ENCODE measurements around the gene SLC9C2. TPM values are rescaled to one million over a fixed set of nuclear protein-coding genes. Genes with fewer than 3 reads are reported as not detected.
"Not testable (repeated sequence)": the region's sequence is repeated elsewhere in the genome, so short reads cannot be mapped to it uniquely, and the experiment has no call there.

SLC9C2 gene
- total RNA-seq, 1 experiment from 2014 or later, result not detected

DNA sequence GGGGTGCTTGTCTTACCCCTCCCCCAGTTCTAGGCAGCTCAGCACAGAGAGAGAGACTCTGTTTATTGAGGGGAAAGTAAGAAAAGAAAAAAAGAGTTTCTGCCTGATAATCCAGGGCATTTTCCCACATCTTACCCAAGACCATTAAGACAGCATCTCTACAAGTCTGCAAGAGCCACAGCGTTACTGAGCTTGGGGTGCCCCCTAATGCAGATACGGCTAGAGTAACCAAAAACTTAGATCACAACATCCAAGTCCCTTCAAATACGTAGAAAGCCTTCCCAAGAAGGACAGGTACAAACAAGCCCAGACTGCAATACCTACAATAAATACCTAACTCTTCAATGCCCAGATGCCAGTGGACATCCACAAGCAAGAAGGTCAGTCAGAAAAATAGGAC, 26.0 kb upstream of the SLC9C2 start:
- H3K4me2 ChIP-seq, result no peak overlapping the region

DNA sequence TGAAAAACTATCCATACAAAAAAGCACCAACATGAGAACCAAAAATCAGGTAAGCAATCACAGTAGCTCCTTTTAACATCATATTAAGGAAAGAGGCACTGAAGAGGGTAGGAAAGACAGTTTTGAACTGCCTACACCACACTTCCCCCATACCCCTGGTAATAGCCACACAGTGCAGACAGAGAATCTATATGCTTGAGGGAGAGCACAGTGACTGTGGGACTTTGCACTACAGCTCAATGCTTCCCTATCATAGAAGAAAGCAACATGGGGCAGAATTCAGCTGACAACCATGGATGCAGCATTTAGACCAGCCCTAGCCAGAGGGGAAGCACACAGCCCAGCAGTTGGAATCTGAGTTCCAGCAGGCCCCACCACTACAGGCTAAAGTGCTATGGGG, 24.4 kb upstream of the SLC9C2 start:
- Histone ChIP-seq H3K79me2 (ENCODE audit: low read depth) (no peaks in the 10 kb centered on the region), H3K27me3 (ENCODE audit: insufficient read depth, low read depth) (no peaks in the 10 kb centered on the region), H3K27ac (no peak overlapping the region), H3K9me3 (ENCODE audit: insufficient read depth, low read depth) (no peaks in the 10 kb centered on the region), H3K36me3 (ENCODE audit: low read depth) (no peaks in the 10 kb centered on the region), H3K4me3 (no peak overlapping the region), H3K4me1 (replicated peaks; ENCODE audit: insufficient read depth) (no peaks in the 10 kb centered on the region), H3K9me2 (ENCODE audit: insufficient read depth) (no peaks in the 10 kb centered on the region), H3F3A (ENCODE audit: insufficient read depth, low read depth) (no peaks in the 10 kb centered on the region), H2AFZ (no peak overlapping the region), H4K20me1 (ENCODE audit: insufficient read depth) (no peaks in the 10 kb centered on the region), H3K4me2 (no peak overlapping the region)
- CTCF ChIA-PET, result no interaction called here
- no TSS peak for BruUV-seq (replicated peaks)
- DNase-seq, result no peak
- TF ChIP-seq, protein P1, sequence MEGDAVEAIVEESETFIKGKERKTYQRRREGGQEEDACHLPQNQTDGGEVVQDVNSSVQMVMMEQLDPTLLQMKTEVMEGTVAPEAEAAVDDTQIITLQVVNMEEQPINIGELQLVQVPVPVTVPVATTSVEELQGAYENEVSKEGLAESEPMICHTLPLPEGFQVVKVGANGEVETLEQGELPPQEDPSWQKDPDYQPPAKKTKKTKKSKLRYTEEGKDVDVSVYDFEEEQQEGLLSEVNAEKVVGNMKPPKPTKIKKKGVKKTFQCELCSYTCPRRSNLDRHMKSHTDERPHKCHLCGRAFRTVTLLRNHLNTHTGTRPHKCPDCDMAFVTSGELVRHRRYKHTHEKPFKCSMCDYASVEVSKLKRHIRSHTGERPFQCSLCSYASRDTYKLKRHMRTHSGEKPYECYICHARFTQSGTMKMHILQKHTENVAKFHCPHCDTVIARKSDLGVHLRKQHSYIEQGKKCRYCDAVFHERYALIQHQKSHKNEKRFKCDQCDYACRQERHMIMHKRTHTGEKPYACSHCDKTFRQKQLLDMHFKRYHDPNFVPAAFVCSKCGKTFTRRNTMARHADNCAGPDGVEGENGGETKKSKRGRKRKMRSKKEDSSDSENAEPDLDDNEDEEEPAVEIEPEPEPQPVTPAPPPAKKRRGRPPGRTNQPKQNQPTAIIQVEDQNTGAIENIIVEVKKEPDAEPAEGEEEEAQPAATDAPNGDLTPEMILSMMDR (conservative IDR thresholded peaks at IDR 0.05), result no peak
- POLR2A ChIA-PET (ENCODE audit: unreplicated experiment), result interaction anchor here (0.5 kb wide), 1 partner anchor 197 kb away, joined by 6 read pairs; no protein-coding TSS in a partner anchor
- intact Hi-C loops (cut with micrococcal nuclease; ENCODE audit: unreplicated experiment), result no loop called here

More for the DNA sequence above, 26.0 kb upstream of the SLC9C2 start:
- Histone ChIP-seq H3K27me3 (ENCODE audit: insufficient read depth, low read depth) (no peaks in the 10 kb centered on the region), H3K36me3 (ENCODE audit: low read depth) (no peaks in the 10 kb centered on the region), H3K9me2 (ENCODE audit: insufficient read depth) (no peaks in the 10 kb centered on the region), H3F3A (ENCODE audit: insufficient read depth, low read depth) (no peaks in the 10 kb centered on the region), H3K4me3 (no peak overlapping the region), H3K27ac (no peak overlapping the region), H3K79me2 (ENCODE audit: low read depth) (no peaks in the 10 kb centered on the region), H3K9me3 (ENCODE audit: insufficient read depth, low read depth) (no peaks in the 10 kb centered on the region), H3K4me1 (replicated peaks; ENCODE audit: insufficient read depth) (no peaks in the 10 kb centered on the region), H2AFZ (no peak overlapping the region), H4K20me1 (ENCODE audit: insufficient read depth) (no peaks in the 10 kb centered on the region)
- no peak for TF ChIP-seq EZH2 (IDR thresholded peaks at IDR 0.05; ENCODE audit: low read depth)
- TF ChIP-seq, protein P1 (conservative IDR thresholded peaks at IDR 0.05), result no peak
- ChIA-PET CTCF (no interaction called here), POLR2A (ENCODE audit: unreplicated experiment) (no interaction called here)
- no peak for DNase-seq
- intact Hi-C loops (cut with micrococcal nuclease; ENCODE audit: unreplicated experiment), result no loop called here
- BruUV-seq (replicated peaks), result no TSS peak

DNA sequence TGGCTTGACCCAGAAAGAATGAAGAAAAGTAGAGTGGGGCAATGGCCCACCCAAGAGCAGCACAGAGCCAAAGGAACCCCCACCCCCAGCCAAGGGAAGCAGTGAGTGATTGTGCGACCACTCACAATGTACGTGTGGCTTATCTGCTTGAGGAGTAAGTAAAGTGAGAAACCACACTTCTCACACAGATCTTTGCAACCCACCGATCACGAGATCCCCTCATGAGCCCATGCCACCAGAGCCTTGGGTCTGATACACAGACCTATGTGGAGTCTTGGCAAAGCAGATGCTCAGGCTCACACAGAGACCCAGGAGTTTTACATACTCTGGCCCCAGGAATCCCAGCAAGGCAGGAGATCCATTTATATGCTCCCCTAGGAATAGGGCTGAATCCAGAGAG, 14.0 kb upstream of the SLC9C2 start:
- Histone ChIP-seq H3K4me1 (replicated peaks; ENCODE audit: insufficient read depth) (peaks cover 4% of the 10 kb centered on the region; the same call in 1 of the 2 replicates), H3K4me2 (no peak overlapping the region), H3K36me3 (ENCODE audit: low read depth) (no peaks in the 10 kb centered on the region), H3K4me3 (no peak overlapping the region), H3K9me2 (ENCODE audit: insufficient read depth) (no peaks in the 10 kb centered on the region), H3K27ac (no peak overlapping the region), H3F3A (ENCODE audit: insufficient read depth, low read depth) (no peaks in the 10 kb centered on the region), H3K9me3 (ENCODE audit: insufficient read depth, low read depth) (peaks cover 12% of the 10 kb centered on the region; the same call in 1 of the 2 replicates), H2AFZ (no peak overlapping the region), H3K79me2 (ENCODE audit: low read depth) (no peaks in the 10 kb centered on the region), H3K27me3 (ENCODE audit: insufficient read depth, low read depth) (no peaks in the 10 kb centered on the region), H4K20me1 (ENCODE audit: insufficient read depth) (no peaks in the 10 kb centered on the region)
- ChIA-PET POLR2A (ENCODE audit: unreplicated experiment) (interaction anchor here (0.7 kb wide), 1 partner anchor 218 kb away, joined by 3 read pairs; no protein-coding TSS in a partner anchor), CTCF (no interaction called here)
- TF ChIP-seq, protein P1 (conservative IDR thresholded peaks at IDR 0.05), result no peak
- no peak for TF ChIP-seq EZH2 (IDR thresholded peaks at IDR 0.05; ENCODE audit: low read depth)
- intact Hi-C loops (cut with micrococcal nuclease; ENCODE audit: unreplicated experiment), result no loop called here
- BruUV-seq (replicated peaks), result no TSS peak
- no peak for DNase-seq

DNA sequence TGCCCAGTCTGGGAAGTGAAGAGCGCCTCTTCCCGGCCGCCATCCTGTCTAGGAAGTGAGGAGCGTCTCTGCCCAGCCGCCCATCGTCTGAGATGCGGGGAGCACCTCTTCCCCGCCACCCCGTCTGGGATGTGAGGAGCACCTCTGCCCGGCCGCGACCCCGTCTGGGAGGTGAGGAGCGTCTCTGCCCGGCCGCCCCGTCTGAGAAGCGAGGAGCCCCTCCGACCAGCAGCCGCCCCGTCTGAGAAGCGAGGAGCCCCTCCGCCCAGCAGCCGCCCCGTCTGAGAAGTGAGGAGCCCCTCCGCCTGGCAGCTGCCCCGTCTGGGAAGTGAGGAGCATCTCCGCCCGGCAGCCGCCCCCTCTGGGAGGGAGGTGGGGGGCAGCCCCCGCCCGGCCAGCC, 10.2 kb upstream of the SLC9C2 start:
- H3K27me3 ChIP-seq (ENCODE audit: insufficient read depth, low read depth); CTCF ChIA-PET; H3K27ac ChIP-seq; DNase-seq; intact Hi-C loops (cut with micrococcal nuclease; ENCODE audit: unreplicated experiment); H3F3A ChIP-seq (ENCODE audit: insufficient read depth, low read depth); H4K20me1 ChIP-seq (ENCODE audit: insufficient read depth); H3K36me3 ChIP-seq (ENCODE audit: low read depth); H3K4me1 ChIP-seq (replicated peaks; ENCODE audit: insufficient read depth); H3K79me2 ChIP-seq (ENCODE audit: low read depth); BruUV-seq (replicated peaks); H2AFZ ChIP-seq; H3K9me3 ChIP-seq (ENCODE audit: insufficient read depth, low read depth); H3K4me2 ChIP-seq; H3K4me3 ChIP-seq; H3K9me2 ChIP-seq (ENCODE audit: insufficient read depth); POLR2A ChIA-PET (ENCODE audit: unreplicated experiment): not testable (repeated sequence)
